HFFc6 (cell line): ENCODE data around the gene LYPLAL1. TPM values are rescaled to one million over a fixed set of nuclear protein-coding genes. Genes with fewer than 3 reads are reported as not detected.

Experiments used
- DNase-seq: peaks from one replicate; pipeline ENCODE4 v3.0.0-alpha.2; 2018
- H3K27ac Mint-ChIP-seq: 2 replicates; pipeline ENCODE4 v1.8.0; 2020; ENCODE audit warnings: mild to moderate bottlenecking, mixed read lengths
- H3K27me3 Mint-ChIP-seq: 2 replicates; pipeline ENCODE4 v1.8.0; 2021; ENCODE audit warnings: mild to moderate bottlenecking, moderate library complexity, mixed read lengths; ENCODE audit not compliant: insufficient read depth
- H3K36me3 Mint-ChIP-seq: 2 replicates; pipeline ENCODE4 v1.8.0; 2021; ENCODE audit warnings: low read depth, mixed read lengths
- H3K4me1 Mint-ChIP-seq: 2 replicates; pipeline ENCODE4 v1.8.0; 2020; ENCODE audit warnings: low read depth, mixed read lengths
- H3K4me3 Mint-ChIP-seq: 2 replicates; pipeline ENCODE4 v1.8.0; 2020; ENCODE audit warnings: mild to moderate bottlenecking, moderate library complexity, mixed read lengths
- H3K9me3 Mint-ChIP-seq: 2 replicates; pipeline ENCODE4 v1.8.0; 2020; ENCODE audit warnings: mild to moderate bottlenecking, mixed read lengths
- total RNA-seq, 6 experiments: library from RNA; stranded (reverse); fragmentation: NEBNext Ultra II Directional; extraction: Animal tissue kit (Norgen Biotek cat#: 25700); gene quantifications; 2 replicates in 1 of 6; 3 replicates in 5 of 6; pipeline ENCODE4 v1.2.3, GENCODE V29; 2021
- TF ChIP-seq, protein P1 (sequence below): fragments of 200-600 bp; sonication (generic); IDR thresholded peaks from 2 replicates; pipeline ENCODE4 v1.5.0; 2021; ENCODE audit warnings: antibody characterized with exemption, mild to moderate bottlenecking

Gene LYPLAL1
- total RNA-seq, 6 experiments from 2014 or later: 20.5 to 28.1 (median 22.3) TPM

DNA sequence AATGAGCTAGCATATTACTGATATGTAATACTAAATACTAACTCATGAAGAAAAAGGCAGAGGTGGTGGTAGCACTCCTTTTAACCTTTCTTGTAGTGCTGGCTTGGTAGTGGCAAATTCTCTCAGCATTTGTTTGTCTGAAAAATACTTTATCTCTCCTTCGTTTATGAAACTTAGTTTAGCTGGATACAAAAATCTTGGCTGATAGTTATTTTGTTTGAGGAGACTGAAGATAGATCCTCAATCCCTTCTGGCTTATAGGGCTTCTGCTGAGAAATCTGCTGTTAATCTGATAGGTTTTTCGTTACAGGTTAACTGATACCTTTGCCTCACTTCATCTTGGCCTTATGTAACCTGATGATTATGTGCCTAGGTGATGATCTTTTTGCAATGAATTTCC lies 87.8 kb downstream of the LYPLAL1 start:
- Mint-ChIP-seq H3K4me1 (no peaks in the 10 kb centered on the region; the same call in 1 of the 2 replicates), H3K27ac (no peak overlapping the region), H3K4me3 (no peak overlapping the region), H3K27me3 (no peaks in the 10 kb centered on the region; the same call in none of the 2 replicates), H3K36me3 (peaks cover 11% of the 10 kb centered on the region; the same call in 1 of the 2 replicates), H3K9me3 (peaks cover 22% of the 10 kb centered on the region)
- TF ChIP-seq, protein P1, sequence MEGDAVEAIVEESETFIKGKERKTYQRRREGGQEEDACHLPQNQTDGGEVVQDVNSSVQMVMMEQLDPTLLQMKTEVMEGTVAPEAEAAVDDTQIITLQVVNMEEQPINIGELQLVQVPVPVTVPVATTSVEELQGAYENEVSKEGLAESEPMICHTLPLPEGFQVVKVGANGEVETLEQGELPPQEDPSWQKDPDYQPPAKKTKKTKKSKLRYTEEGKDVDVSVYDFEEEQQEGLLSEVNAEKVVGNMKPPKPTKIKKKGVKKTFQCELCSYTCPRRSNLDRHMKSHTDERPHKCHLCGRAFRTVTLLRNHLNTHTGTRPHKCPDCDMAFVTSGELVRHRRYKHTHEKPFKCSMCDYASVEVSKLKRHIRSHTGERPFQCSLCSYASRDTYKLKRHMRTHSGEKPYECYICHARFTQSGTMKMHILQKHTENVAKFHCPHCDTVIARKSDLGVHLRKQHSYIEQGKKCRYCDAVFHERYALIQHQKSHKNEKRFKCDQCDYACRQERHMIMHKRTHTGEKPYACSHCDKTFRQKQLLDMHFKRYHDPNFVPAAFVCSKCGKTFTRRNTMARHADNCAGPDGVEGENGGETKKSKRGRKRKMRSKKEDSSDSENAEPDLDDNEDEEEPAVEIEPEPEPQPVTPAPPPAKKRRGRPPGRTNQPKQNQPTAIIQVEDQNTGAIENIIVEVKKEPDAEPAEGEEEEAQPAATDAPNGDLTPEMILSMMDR: no peak
- no peak for DNase-seq
